Measurements from ENCODE around the gene UBAP1L.
A peak's percentile ranks its signal among the peaks of the same experiment; 100 is the strongest.
"Not testable (repeated sequence)": the region's sequence is repeated elsewhere in the genome, so short reads cannot be mapped to it uniquely, and the experiment has no call there.

The UBAP1L gene

GRCh38 chr15:65115086-65115485 lies at the start of gene UBAP1L:
UBAP1L (minus strand) TSS chr15:65115200; CDS start chr15:65106215, 8,985 bp downstream.
- no peak for DNase-seq (ENCODE audit: low spot score)

GRCh38 chr15:65164139-65164538 lies 49.1 kb upstream of the UBAP1L start:
- no peak for DNase-seq (ENCODE audit: low spot score)

- DNase-seq (ENCODE audit: low spot score): no peak
Observed at GRCh38 chr15:65163041-65163440, 48.0 kb upstream of the UBAP1L start.

- DNase-seq (ENCODE audit: low spot score): no peak
Observed at GRCh38 chr15:65156692-65157091, 41.7 kb upstream of the UBAP1L start.

- no peak for DNase-seq (ENCODE audit: low spot score)
Observed at GRCh38 chr15:65154720-65155119, 39.7 kb upstream of the UBAP1L start.

- DNase-seq (ENCODE audit: low spot score): no peak
Observed at GRCh38 chr15:65147902-65148301, 32.9 kb upstream of the UBAP1L start.

GRCh38 chr15:65146438-65146837 lies 31.4 kb upstream of the UBAP1L start:
- no peak for DNase-seq (ENCODE audit: low spot score)

GRCh38 chr15:65138631-65139030 lies 23.6 kb upstream of the UBAP1L start:
- DNase-seq (ENCODE audit: low spot score): not testable (repeated sequence)

GRCh38 chr15:65137893-65138292 lies 22.9 kb upstream of the UBAP1L start:
- not testable (repeated sequence) for DNase-seq (ENCODE audit: low spot score)

- DNase-seq (ENCODE audit: low spot score): not testable (repeated sequence)
Observed at GRCh38 chr15:65137089-65137488, 22.1 kb upstream of the UBAP1L start.

GRCh38 chr15:65134538-65134937 lies 19.5 kb upstream of the UBAP1L start:
- no peak for DNase-seq (ENCODE audit: low spot score)

- peak; percentile 94 for DNase-seq (ENCODE audit: low spot score)
Observed at GRCh38 chr15:65133548-65134200, 18.7 kb upstream of the UBAP1L start, which contains the start of gene PDCD7. PDCD7 (minus strand) TSS chr15:65133808; CDS start chr15:65133781, 27 bp downstream.

- peak; percentile 86 for DNase-seq (ENCODE audit: low spot score)
Observed at GRCh38 chr15:65132878-65133547, 18.0 kb upstream of the UBAP1L start.

- DNase-seq (ENCODE audit: low spot score): no peak
Observed at GRCh38 chr15:65130941-65131340, 15.9 kb upstream of the UBAP1L start.

- no peak for DNase-seq (ENCODE audit: low spot score)
Observed at GRCh38 chr15:65115542-65115941, 542 bp upstream of the UBAP1L start.

GRCh38 chr15:65110676-65111292 lies 4.2 kb downstream of the UBAP1L start:
- DNase-seq (ENCODE audit: low spot score): no peak

- no peak for DNase-seq (ENCODE audit: low spot score)
Observed at GRCh38 chr15:65106011-65106590, 8.9 kb downstream of the UBAP1L start.

- DNase-seq (ENCODE audit: low spot score): no peak
Observed at GRCh38 chr15:65105038-65105437, 10.0 kb downstream of the UBAP1L start.

GRCh38 chr15:65102912-65103311 lies 12.1 kb downstream of the UBAP1L start:
- DNase-seq (ENCODE audit: low spot score): no peak

GRCh38 chr15:65101891-65102708 lies 12.9 kb downstream of the UBAP1L start:
- DNase-seq (ENCODE audit: low spot score): no peak

- peak; percentile 86 for DNase-seq (ENCODE audit: low spot score)
Observed at GRCh38 chr15:65101411-65101890, 13.5 kb downstream of the UBAP1L start.

- no peak for DNase-seq (ENCODE audit: low spot score)
Observed at GRCh38 chr15:65100442-65100841, 14.6 kb downstream of the UBAP1L start.
